Measurements from ENCODE around the gene PTPRE.

PTPRE gene

DNA sequence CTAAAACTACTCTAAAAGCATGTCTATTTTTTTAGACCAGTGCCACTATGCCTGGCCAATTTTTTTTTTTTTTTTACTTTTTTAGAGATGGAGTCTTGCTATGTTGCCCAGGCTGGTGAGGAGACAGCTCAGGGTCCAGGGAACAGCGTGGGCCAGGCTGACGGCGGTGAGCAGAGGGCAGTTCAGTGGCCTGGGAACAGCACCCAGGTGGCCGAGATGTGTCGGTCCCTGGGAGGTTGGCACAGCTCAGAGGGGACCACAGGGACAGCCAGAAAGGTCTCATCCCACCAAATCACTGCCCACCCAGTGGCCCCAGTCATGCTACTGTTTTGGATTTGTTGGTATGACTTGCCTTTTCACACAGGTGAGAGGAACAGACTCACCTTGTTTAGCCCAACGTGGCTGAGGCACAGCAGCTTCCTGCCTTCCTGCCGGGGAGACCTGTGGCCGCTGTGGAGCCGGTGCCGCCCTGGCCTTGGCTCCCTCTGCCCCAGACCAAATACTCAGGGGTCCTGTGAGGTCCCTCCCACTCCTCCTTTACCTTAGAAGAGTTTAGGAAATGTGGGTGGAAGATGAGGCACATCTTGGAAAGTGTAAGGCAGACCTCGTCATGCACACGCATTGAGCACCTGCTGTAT is 109.6 kb downstream of the PTPRE start:
- Histone ChIP-seq H3K4me1 (ENCODE audit: low read depth, poor library complexity, severe bottlenecking) (no peaks in the 10 kb centered on the region), H3K36me3 (ENCODE audit: insufficient read depth) (no peaks in the 10 kb centered on the region), H3K27me3 (ENCODE audit: insufficient read depth, low read depth) (no peaks in the 10 kb centered on the region), H2AFZ (ENCODE audit: low read depth) (no peak overlapping the region), H3K4me2 (no peak overlapping the region), H3K4me3 (IDR thresholded peaks at IDR 0.05; ENCODE audit: insufficient read depth, low read depth, low read length) (no peak overlapping the region), H3K79me2 (ENCODE audit: insufficient read depth, low read depth) (no peaks in the 10 kb centered on the region), H3K27ac (no peak overlapping the region), H4K20me1 (ENCODE audit: insufficient read depth) (no peaks in the 10 kb centered on the region), H3K9ac (no peak overlapping the region)
- TF ChIP-seq, protein P1, sequence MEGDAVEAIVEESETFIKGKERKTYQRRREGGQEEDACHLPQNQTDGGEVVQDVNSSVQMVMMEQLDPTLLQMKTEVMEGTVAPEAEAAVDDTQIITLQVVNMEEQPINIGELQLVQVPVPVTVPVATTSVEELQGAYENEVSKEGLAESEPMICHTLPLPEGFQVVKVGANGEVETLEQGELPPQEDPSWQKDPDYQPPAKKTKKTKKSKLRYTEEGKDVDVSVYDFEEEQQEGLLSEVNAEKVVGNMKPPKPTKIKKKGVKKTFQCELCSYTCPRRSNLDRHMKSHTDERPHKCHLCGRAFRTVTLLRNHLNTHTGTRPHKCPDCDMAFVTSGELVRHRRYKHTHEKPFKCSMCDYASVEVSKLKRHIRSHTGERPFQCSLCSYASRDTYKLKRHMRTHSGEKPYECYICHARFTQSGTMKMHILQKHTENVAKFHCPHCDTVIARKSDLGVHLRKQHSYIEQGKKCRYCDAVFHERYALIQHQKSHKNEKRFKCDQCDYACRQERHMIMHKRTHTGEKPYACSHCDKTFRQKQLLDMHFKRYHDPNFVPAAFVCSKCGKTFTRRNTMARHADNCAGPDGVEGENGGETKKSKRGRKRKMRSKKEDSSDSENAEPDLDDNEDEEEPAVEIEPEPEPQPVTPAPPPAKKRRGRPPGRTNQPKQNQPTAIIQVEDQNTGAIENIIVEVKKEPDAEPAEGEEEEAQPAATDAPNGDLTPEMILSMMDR (conservative IDR thresholded peaks at IDR 0.05; ENCODE audit: low read depth, low read length): no peak

DNA sequence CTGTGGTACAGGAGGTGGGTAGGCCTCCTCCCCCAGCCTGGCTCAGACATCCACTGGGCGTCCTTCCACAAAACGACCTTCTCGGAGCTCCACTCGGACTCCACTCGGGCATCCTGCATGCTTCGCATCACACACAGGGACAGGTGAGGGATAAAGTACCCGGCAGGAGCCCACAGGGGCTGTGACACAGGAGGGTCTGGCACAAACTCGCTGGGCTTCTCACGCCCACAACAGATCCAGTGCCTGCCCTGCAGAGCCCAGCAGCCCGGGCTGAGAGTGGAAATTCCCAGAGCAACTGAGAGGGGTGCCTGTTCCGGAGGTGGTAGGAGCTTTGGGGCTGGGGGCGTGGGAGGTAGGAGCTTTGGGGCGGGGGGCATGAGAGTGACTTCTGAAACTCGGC is 110.9 kb downstream of the PTPRE start:
- H3K36me3 ChIP-seq (ENCODE audit: insufficient read depth): no peaks in the 10 kb centered on the region
- no peaks in the 10 kb centered on the region for H4K20me1 ChIP-seq (ENCODE audit: insufficient read depth)
- TF ChIP-seq, protein P1 (conservative IDR thresholded peaks at IDR 0.05; ENCODE audit: low read depth, low read length): no peak
- H3K4me1 ChIP-seq (ENCODE audit: low read depth, poor library complexity, severe bottlenecking): no peaks in the 10 kb centered on the region
- H3K79me2 ChIP-seq (ENCODE audit: insufficient read depth, low read depth): no peaks in the 10 kb centered on the region
- H3K4me2 ChIP-seq: no peak overlapping the region
- no peak overlapping the region for H3K27ac ChIP-seq
- H2AFZ ChIP-seq (ENCODE audit: low read depth): no peak overlapping the region
- no peak overlapping the region for H3K9ac ChIP-seq
- no peaks in the 10 kb centered on the region for H3K27me3 ChIP-seq (ENCODE audit: insufficient read depth, low read depth)
- no peak overlapping the region for H3K4me3 ChIP-seq (IDR thresholded peaks at IDR 0.05; ENCODE audit: insufficient read depth, low read depth, low read length)

DNA sequence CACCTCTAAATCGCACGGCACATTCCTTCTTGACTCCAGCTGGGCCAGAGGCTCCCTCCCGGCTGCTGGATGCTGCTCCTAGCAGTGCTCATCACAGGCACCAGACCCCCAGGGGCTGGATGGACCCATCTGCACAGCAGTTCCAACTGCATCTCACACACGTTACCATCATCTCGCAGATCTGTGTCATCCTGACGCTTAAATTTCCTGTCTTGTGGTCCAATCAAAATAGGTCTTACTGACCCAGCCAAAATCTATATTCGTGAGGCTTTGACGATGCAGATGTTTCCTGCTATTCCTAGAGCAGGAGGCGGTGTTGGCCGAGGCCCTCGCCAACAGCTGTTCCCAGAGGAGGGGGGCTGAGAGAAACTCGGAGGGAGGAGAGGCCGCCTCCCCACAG is 111.3 kb downstream of the PTPRE start:
- Histone ChIP-seq H3K4me2 (no peak overlapping the region), H3K4me3 (IDR thresholded peaks at IDR 0.05; ENCODE audit: insufficient read depth, low read depth, low read length) (no peak overlapping the region), H3K36me3 (ENCODE audit: insufficient read depth) (no peaks in the 10 kb centered on the region), H2AFZ (ENCODE audit: low read depth) (no peak overlapping the region), H3K27me3 (ENCODE audit: insufficient read depth, low read depth) (no peaks in the 10 kb centered on the region), H3K4me1 (ENCODE audit: low read depth, poor library complexity, severe bottlenecking) (no peaks in the 10 kb centered on the region), H4K20me1 (ENCODE audit: insufficient read depth) (no peaks in the 10 kb centered on the region), H3K9ac (no peak overlapping the region), H3K79me2 (ENCODE audit: insufficient read depth, low read depth) (no peaks in the 10 kb centered on the region), H3K27ac (no peak overlapping the region)
- TF ChIP-seq, protein P1 (conservative IDR thresholded peaks at IDR 0.05; ENCODE audit: low read depth, low read length): no peak

DNA sequence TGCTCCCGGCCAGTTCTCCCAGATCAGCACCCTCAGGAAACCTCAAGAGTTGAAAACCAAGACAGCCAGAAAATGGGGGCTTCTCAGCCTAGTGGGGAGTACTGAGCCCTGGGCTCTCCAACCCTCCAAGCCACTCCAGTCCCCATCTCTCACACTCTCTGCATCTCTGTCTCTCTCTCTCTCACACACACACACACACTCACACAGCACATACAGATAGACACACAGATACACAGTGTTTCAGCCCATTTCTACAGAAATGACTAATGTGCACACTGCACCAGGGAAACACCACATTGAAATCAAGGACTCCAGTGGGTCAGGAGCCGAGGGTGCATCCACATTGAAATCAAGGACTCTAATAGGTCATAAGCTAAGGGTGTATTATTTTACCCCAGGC is 111.8 kb downstream of the PTPRE start:
- Histone ChIP-seq H3K36me3 (ENCODE audit: insufficient read depth) (no peaks in the 10 kb centered on the region), H3K79me2 (ENCODE audit: insufficient read depth, low read depth) (no peaks in the 10 kb centered on the region), H3K27me3 (ENCODE audit: insufficient read depth, low read depth) (no peaks in the 10 kb centered on the region), H4K20me1 (ENCODE audit: insufficient read depth) (no peaks in the 10 kb centered on the region), H3K27ac (no peak overlapping the region), H3K4me1 (ENCODE audit: low read depth, poor library complexity, severe bottlenecking) (no peaks in the 10 kb centered on the region), H2AFZ (ENCODE audit: low read depth) (no peak overlapping the region), H3K4me3 (IDR thresholded peaks at IDR 0.05; ENCODE audit: insufficient read depth, low read depth, low read length) (no peak overlapping the region), H3K4me2 (no peak overlapping the region), H3K9ac (no peak overlapping the region)
- TF ChIP-seq, protein P1 (conservative IDR thresholded peaks at IDR 0.05; ENCODE audit: low read depth, low read length): no peak

Data from KMS-11 (cell line).